Measurements from ENCODE around the gene SRMS. TPM values are rescaled to one million over a fixed set of nuclear protein-coding genes. Genes with fewer than 3 reads are reported as not detected.
A peak's percentile ranks its signal among the peaks of the same experiment; 100 is the strongest.

Gene SRMS
- total and polyA plus RNA-seq, 2 of the 13 experiments (the other 11 are each of a cell fraction or from before 2014, with no cell fraction given): not detected

DNA sequence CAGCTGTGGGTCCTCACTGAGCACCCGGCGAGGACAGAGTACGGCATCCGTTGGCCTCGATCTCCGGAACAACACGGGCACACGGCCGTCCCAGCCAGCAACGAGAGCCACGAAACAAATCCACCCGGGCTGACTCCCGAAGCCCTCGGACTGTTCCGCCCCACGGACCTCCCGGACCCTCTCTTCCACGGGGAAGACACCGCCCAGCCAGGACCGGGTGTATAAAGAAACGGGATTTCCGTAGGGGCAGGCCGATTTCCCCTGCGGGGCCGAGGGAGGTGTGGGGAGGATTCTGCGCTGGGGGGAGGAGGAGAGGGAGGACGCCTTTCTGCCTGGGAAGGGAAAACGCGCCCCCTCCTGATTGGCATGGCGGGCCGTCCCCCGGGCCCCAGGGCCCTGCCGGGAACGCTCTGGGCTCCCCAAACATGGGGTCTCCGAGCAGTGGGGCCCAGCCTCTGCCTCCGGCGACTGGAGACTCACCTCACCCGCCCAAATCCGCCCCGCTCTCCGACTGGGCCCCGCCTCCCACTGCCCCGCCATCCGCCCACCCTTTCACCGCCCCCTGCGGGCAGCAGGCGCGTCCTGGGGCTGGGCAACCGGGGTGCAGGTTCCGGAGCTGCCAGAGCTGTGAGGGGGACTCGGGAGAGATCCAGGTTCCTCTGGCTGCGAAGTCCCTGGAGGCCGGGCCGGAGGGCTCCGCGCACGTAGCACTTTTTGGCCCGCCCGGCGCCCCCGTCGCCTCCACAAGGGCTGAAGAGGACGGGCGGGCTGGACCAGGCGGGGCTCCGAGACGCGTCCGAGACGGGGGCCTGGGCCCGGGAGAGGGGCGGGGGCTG lies 27.7 kb downstream of the SRMS start (continued):
- TF ChIP-seq HNRNPK (IDR thresholded peaks at IDR 0.05; ENCODE audit: low read depth, low read length, poor library complexity, severe bottlenecking) (peak; percentile 35), WIZ (CRISPR knock-in tag; IDR thresholded peaks at IDR 0.05) (no peak), KDM5A (IDR thresholded peaks at IDR 0.05; ENCODE audit: borderline replicate concordance, low read length) (no peak), SRY (CRISPR knock-in tag; IDR thresholded peaks at IDR 0.05) (no peak), KLF15 (CRISPR knock-in tag; IDR thresholded peaks at IDR 0.05; ENCODE audit: borderline replicate concordance) (no peak), TERF1 (CRISPR knock-in tag; IDR thresholded peaks at IDR 0.05) (no peak), MXI1 (IDR thresholded peaks at IDR 0.05; ENCODE audit: borderline replicate concordance, low read depth, low read length) (no peak), HMGXB3 (CRISPR knock-in tag; IDR thresholded peaks at IDR 0.05; ENCODE audit: borderline replicate concordance) (no peak), SIN3A (IDR thresholded peaks at IDR 0.05; ENCODE audit: borderline replicate concordance, low read depth, low read length) (no peak), RBAK (CRISPR knock-in tag; IDR thresholded peaks at IDR 0.05) (no peak)
- TF ChIP-seq, protein P1, sequence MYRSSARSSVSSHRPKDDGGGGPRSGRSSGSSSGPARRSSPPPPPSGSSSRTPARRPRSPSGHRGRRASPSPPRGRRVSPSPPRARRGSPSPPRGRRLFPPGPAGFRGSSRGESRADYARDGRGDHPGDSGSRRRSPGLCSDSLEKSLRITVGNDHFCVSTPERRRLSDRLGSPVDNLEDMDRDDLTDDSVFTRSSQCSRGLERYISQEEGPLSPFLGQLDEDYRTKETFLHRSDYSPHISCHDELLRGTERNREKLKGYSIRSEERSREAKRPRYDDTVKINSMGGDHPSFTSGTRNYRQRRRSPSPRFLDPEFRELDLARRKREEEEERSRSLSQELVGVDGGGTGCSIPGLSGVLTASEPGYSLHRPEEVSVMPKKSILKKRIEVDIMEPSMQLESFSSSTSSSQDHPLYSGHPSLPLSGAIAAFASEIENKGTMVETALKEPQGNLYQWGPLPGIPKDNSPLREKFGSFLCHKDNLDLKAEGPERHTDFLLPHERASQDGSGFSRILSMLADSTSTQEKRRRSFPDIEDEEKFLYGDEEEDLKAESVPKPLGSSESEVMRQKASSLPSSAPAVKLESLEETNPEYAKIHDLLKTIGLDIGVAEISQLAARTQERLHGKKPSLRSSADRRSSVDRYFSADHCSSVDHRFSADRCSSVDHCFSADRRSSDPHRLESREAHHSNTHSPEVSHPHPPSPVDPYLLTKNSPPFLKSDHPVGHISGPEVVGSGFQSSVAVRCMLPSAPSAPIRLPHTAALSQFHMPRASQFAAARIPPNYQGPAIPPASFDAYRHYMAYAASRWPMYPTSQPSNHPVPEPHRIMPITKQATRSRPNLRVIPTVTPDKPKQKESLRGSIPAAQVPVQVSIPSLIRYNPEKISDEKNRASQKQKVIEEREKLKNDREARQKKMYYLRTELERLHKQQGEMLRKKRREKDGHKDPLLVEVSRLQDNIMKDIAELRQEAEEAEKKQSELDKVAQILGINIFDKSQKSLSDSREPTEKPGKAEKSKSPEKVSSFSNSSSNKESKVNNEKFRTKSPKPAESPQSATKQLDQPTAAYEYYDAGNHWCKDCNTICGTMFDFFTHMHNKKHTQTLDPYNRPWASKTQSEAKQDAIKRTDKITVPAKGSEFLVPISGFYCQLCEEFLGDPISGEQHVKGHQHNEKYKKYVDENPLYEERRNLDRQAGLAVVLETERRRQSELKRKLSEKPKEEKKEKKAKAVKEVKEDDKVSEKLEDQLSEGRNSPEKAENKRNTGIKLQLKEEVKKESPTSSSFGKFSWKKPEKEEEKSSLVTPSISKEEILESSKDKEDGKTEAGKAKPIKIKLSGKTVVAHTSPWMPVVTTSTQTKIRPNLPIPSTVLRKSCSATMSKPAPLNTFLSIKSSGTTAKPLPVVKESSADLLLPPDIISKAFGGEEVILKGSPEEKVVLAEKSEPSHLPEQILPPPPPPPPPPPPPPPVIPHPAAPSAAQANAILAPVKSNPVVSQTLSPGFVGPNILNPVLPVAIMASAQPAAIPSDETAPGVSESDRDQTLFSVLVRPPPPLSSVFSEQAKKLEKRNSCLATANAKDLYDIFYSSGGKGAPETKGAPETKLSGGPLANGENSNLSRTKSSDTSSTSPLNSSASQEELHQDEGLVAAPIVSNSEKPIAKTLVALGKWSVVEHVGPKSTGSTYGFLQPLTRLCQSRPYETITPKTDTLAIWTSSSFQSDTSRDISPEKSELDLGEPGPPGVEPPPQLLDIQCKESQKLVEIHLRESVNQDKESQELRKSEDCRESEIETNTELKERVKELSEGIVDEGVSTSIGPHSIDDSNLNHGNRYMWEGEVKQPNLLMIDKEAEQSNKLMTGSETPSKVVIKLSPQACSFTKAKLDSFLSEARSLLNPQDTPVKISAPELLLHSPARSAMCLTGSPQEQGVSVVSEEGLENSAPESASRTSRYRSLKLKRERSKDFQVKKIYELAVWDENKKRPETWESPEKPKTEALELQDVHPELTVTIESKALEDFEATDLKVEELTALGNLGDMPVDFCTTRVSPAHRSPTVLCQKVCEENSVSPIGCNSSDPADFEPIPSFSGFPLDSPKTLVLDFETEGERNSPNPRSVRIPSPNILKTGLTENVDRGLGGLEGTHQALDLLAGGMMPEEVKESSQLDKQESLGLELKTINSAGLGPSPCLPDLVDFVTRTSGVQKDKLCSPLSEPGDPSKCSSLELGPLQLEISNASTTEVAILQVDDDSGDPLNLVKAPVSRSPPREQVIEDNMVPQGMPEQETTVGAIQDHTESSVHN (CRISPR knock-in tag; IDR thresholded peaks at IDR 0.05): no peak
